AG10803 (cell line): ENCODE data around the gene MYO1D.
"Not testable (repeated sequence)": the region's sequence is repeated elsewhere in the genome, so short reads cannot be mapped to it uniquely, and the experiment has no call there.

Experiments
- DNase-seq: peaks from one replicate; pipeline ENCODE4 v3.0.0; 2010; ENCODE audit warnings: low read depth
- H3K4me3 ChIP-seq: 2 replicates; pipeline ENCODE4 v1.5.1; 2011; ENCODE audit warnings: mild to moderate bottlenecking, low read length, control low read depth
- TF ChIP-seq, protein P1 (sequence below): conservative IDR thresholded peaks from 2 replicates; pipeline ENCODE4 v1.5.1; 2011; ENCODE audit warnings: mild to moderate bottlenecking, low read length, control low read depth, inconsistent platforms

The MYO1D gene

DNA sequence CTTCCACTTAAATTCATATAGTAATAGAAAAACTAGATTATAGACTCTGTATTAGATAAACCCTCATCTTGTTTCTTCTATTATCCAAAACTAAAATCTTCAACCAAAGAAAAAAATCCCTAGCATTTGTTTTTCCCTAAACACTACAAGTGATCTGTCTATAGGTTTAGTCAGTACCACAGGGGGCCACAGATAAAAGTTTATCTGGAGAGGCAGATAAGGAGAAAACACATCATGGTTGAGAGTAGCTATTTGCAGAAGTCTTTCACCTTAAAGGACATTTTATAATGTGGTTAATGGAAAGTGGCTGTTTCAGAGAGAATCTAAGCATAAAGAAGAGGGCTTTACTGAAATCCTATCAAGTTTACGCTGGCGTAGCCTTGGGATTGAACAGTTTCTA lies 230.0 kb downstream of the MYO1D start:
- TF ChIP-seq, protein P1, sequence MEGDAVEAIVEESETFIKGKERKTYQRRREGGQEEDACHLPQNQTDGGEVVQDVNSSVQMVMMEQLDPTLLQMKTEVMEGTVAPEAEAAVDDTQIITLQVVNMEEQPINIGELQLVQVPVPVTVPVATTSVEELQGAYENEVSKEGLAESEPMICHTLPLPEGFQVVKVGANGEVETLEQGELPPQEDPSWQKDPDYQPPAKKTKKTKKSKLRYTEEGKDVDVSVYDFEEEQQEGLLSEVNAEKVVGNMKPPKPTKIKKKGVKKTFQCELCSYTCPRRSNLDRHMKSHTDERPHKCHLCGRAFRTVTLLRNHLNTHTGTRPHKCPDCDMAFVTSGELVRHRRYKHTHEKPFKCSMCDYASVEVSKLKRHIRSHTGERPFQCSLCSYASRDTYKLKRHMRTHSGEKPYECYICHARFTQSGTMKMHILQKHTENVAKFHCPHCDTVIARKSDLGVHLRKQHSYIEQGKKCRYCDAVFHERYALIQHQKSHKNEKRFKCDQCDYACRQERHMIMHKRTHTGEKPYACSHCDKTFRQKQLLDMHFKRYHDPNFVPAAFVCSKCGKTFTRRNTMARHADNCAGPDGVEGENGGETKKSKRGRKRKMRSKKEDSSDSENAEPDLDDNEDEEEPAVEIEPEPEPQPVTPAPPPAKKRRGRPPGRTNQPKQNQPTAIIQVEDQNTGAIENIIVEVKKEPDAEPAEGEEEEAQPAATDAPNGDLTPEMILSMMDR: no peak
- no peak overlapping the region for H3K4me3 ChIP-seq
- DNase-seq: no peak

DNA sequence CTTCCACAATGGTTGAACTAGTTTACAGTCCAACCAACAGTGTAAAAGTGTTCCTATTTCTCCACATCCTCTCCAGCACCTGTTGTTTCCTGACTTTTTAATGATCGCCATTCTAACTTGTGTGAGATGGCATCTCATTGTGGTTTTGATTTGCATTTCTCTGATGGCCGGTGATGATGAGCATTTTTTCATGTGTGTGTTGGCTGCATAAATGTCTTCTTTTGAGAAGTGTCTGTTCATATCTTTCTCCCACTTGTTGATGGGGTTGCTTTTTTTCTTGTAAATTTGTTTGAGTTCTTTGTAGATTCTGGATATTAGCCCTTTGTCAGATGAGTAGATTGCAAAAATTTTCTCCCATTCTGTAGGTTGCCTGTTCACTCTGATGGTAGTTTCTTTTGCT lies 235.4 kb downstream of the MYO1D start:
- DNase-seq, H3K4me3 ChIP-seq: not testable (repeated sequence)

DNA sequence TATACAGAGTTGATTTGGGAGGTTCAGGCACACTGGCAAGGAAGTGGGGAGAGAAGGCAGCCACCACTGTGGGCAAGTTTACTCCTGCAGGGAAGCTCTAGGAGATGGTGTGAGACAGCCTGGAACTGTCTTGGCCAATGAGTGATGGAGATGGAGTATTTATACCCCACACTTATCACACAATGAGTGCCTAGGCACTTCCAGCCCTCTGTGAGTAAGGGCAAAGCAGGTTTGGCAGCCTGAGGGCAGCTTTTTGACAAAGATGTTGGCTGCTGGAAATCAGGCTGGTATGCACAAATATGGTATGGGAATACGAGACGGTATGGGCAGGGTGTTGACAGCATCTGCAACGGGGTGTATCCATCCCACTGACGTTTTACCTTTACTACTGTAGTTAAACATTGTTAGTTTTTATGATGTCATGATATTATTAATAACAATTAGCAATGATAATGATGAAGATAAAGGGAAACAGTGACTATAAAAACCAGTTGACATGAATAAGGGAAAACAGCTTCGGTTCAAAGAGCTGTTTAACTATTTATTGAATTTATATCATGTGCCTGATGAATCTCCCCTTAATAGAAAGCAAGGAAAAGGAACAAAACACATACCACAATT lies 240.2 kb downstream of the MYO1D start:
- DNase-seq: no peak
- H3K4me3 ChIP-seq: no peak overlapping the region
- TF ChIP-seq, protein P1: no peak

DNA sequence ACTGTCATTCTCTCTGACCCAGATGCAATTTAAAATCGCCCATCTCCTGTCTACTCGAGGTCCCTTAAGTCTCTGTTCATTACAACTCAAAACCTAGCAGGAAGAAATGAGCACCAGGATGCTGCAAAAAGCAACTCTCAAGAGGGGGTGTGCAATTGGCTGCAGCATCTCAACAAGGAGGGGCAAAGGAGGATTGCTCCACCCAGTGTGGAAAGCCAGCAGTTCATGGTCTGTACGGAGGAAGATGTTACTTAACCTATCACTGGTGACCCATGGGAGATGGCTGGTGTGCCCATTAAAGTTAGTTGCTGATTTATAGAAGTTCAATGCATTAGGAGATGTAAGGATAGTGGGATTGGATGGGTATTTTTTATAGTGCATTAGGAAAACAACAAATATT lies 242.8 kb downstream of the MYO1D start:
- TF ChIP-seq, protein P1: no peak
- no peak overlapping the region for H3K4me3 ChIP-seq
- DNase-seq: no peak

DNA sequence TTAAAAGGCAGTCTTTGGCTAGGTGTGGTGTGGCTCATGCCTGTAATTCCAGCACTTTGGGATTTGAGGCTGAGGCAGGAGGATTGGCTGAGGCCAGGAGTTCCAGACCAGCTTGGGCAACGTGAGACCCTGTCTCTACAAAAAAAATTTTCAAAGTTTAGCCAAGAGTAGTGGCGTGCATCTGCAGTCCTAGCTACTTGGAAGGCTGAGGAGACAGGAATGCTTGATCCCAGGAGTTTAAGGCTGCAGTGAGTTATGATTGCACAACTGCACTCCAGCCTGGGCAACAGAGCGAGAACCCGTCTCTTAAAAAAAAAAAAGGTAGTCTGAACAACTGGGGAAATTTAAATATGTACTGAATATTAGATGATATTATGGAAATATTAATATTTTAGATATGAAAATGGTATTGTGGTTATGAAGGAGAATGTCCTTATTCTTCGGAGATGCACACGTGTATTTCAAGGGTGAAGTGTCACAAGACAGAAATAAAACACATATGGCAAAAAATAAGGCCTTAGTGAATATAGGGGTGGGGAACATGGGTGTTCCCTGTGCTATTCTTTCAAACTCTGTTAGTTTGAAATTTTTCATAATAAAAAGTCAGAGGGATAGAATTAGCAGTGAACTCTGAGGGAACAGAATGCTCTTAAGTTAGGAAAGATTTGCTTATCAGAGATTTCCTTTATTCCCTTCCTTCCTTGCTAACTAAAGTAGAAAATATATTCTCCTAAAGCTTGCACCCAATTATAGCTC lies 245.4 kb downstream of the MYO1D start:
- TF ChIP-seq, protein P1: no peak
- DNase-seq: peak; percentile 4
- H3K4me3 ChIP-seq: no peak overlapping the region

DNA sequence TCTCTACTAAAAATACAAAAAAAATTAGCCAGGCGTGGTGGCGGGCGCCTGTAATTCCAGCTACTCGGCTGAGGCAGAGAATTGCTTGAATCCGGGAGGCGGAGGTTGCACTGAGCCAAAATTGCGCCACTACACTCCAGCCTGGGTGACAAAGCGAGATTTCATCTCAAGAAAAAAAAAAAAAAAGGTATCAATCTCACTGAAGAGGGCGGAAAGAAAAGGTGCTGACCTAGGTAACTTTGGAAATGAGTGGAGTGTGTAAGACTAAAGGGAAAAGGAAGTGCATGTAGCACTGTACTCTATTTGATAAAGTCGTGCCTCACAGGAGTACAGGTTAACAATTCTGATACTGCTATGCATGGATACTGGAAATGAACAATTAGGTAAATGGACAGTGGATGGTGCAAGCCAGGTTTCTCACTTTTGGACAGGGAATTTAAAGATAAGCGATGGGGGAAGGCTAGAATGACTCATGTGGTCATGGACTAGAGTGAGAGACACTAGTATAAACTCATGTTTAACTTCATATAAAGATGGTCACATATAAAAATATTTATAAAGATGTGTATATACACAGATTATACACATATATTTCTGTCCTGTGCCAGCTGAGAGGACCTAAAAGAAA lies 247.2 kb downstream of the MYO1D start:
- H3K4me3 ChIP-seq: no peak overlapping the region
- DNase-seq: no peak
- TF ChIP-seq, protein P1: no peak

DNA sequence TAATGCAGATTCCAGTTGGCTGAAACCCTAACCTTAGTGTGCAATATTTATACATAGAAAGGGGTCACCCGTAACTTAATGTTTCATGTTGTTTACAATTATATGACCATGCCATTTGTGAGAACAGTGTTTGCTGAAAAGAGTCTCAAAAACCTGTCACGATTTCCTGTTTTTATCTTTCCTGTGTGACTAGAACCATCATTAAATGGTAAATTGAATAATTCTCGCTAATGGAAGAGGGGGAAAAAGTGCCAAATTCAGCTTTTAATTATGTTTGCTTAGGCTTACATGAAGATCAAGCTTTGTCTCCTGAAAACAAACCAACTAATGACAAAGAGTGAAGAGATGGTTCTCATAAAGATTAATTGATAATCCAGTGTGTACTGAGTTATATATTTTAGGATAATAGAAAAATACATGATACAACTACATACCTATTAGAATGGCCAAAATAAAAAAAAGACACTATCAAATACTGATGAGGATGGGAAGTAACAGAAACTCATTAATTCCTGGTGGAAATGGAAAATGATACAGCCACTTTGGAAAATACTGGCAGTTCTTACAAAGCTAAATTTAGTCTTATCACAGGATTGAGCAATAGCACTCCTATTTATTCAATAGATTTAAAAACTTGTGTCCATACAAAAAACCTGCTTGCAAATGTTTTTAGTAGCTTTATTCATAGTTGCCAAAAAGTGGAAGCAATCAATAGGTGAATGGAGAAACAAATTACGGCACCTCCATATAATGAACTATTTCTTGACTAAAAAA lies 248.5 kb downstream of the MYO1D start:
- TF ChIP-seq, protein P1: no peak
- DNase-seq: no peak
- no peak overlapping the region for H3K4me3 ChIP-seq
